Smooth muscle cell of the brain vasculature (primary cell): ENCODE data around the gene TRIM23.

Source experiments
- DNase-seq: peaks from one replicate; pipeline ENCODE4 v3.0.0-alpha.2; 2012; ENCODE audit warnings: low read depth, low spot score

The TRIM23 gene

GRCh38 chr5:65566505-65566904 is 57.6 kb downstream of the TRIM23 start:
- no peak for DNase-seq

DNA sequence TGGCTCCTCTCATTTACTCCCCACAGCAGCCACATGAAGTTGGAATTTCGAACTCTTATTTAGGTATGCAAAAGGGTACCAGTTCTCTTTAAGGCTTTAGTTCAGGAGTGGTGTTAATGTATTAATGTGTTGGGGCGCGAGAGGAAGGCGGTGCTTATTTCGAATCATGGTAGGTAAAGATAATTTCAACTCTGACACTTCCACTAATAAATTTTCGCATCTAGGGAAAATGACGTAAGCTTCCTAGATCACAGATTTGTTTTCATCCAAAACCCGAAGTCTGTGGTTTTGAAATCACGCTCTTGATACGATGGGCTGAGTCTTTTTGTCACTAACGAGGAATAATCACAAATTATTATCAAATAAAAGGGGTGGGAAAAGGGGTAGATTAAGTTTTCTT is 60.4 kb downstream of the TRIM23 start:
- DNase-seq = no peak

- DNase-seq = peak; percentile 87
Measured at GRCh38 chr5:65562731-65563701, 61.1 kb downstream of the TRIM23 start, which contains the start of the genes CENPK and PPWD1. Gene CENPK, minus strand, starts transcription at chr5:65563168. Its CDS starts 8,261 bp downstream, at chr5:65554907. Gene PPWD1, plus strand, starts transcription at chr5:65563296. Its CDS starts 15 bp downstream, at chr5:65563311.

- DNase-seq = no peak
Measured at GRCh38 chr5:65556718-65557117, 67.4 kb downstream of the TRIM23 start.

GRCh38 chr5:65556181-65556580 is 68.0 kb downstream of the TRIM23 start:
- no peak for DNase-seq

- no peak for DNase-seq
Measured at GRCh38 chr5:65555287-65555686, 68.8 kb downstream of the TRIM23 start.

- DNase-seq = no peak
Measured at GRCh38 chr5:65553941-65554340, 70.2 kb downstream of the TRIM23 start.

GRCh38 chr5:65548281-65548680 is 75.9 kb downstream of the TRIM23 start:
- DNase-seq = no peak

DNA sequence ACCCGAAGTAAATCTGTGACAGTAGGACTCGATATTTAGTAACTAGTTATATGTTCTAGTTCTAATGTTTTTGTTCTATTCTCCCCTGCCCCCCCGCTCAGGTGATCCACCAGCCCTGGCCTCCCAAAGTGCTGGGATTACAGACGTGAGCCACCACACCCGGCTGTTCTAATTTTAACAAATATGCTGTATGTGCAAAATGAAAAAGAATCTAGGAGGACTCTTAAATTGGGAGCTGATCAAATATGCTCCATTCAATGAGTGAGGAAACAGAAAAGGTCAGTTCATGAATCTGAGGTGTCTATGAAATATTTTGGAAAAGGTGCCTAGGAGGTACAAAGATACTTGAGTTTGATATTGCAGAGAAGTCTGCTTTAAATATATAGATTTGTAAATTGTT is 78.0 kb downstream of the TRIM23 start:
- no peak for DNase-seq

- no peak for DNase-seq
Measured at GRCh38 chr5:65544473-65544872, 79.7 kb downstream of the TRIM23 start.

GRCh38 chr5:65539827-65540226 is 84.3 kb downstream of the TRIM23 start:
- no peak for DNase-seq
